Measurements from ENCODE around the gene PRELP.

Gene PRELP

GRCh38 chr1:203475012-203475981, at the start of gene PRELP:
TSS of gene PRELP (plus strand) at chr1:203475806. CDS start at chr1:203483185, 7,379 bp downstream.
- H3K4me1 ChIP-seq (ENCODE audit: insufficient read depth, insufficient read length) = peaks cover 6% of the 10 kb centered on the region
- TF ChIP-seq SUZ12 (IDR thresholded peaks at IDR 0.05; ENCODE audit: extremely low read depth, insufficient read depth, insufficient read length) (no peak), ZNF274 (IDR thresholded peaks at IDR 0.05; ENCODE audit: low read depth, low read length) (no peak), YY1 (IDR thresholded peaks at IDR 0.05; ENCODE audit: insufficient read depth, insufficient read length) (no peak)
- no peaks in the 10 kb centered on the region for H3K36me3 ChIP-seq (ENCODE audit: insufficient read depth, insufficient read length, low read length)
- DNase-seq (ENCODE audit: low read depth, low spot score) = peak; percentile 63
- no peaks in the 10 kb centered on the region for H3K9me3 ChIP-seq (ENCODE audit: insufficient read depth, low read length)
- H3K27me3 ChIP-seq (ENCODE audit: insufficient read depth, insufficient read length) = no peaks in the 10 kb centered on the region
- H3K4me3 ChIP-seq (ENCODE audit: insufficient read length, low read depth) = no peak within 1 kb of the TSS
- peak within 1 kb of the TSS; percentile 3 for H3K9ac ChIP-seq (ENCODE audit: insufficient read length, low read depth)

- Histone ChIP-seq H3K36me3 (ENCODE audit: insufficient read depth, insufficient read length, low read length) (no peaks in the 10 kb centered on the region), H3K9ac (ENCODE audit: insufficient read length, low read depth) (no peak overlapping the region), H3K4me1 (ENCODE audit: insufficient read depth, insufficient read length) (peaks cover 4% of the 10 kb centered on the region), H3K9me3 (ENCODE audit: insufficient read depth, low read length) (no peaks in the 10 kb centered on the region), H3K27me3 (ENCODE audit: insufficient read depth, insufficient read length) (no peaks in the 10 kb centered on the region), H3K4me3 (ENCODE audit: insufficient read length, low read depth) (no peak overlapping the region)
- no peak for DNase-seq (ENCODE audit: low read depth, low spot score)
- TF ChIP-seq YY1 (IDR thresholded peaks at IDR 0.05; ENCODE audit: insufficient read depth, insufficient read length) (no peak), ZNF274 (IDR thresholded peaks at IDR 0.05; ENCODE audit: low read depth, low read length) (no peak), SUZ12 (IDR thresholded peaks at IDR 0.05; ENCODE audit: extremely low read depth, insufficient read depth, insufficient read length) (no peak)
Measured at GRCh38 chr1:203426366-203426765, 49.2 kb upstream of the PRELP start.

- no peak overlapping the region for H3K4me3 ChIP-seq (ENCODE audit: insufficient read length, low read depth)
- no peaks in the 10 kb centered on the region for H3K27me3 ChIP-seq (ENCODE audit: insufficient read depth, insufficient read length)
- TF ChIP-seq SUZ12 (IDR thresholded peaks at IDR 0.05; ENCODE audit: extremely low read depth, insufficient read depth, insufficient read length) (no peak), YY1 (IDR thresholded peaks at IDR 0.05; ENCODE audit: insufficient read depth, insufficient read length) (no peak), ZNF274 (IDR thresholded peaks at IDR 0.05; ENCODE audit: low read depth, low read length) (no peak)
- H3K4me1 ChIP-seq (ENCODE audit: insufficient read depth, insufficient read length) = peaks cover 4% of the 10 kb centered on the region
- no peak for DNase-seq (ENCODE audit: low read depth, low spot score)
- H3K36me3 ChIP-seq (ENCODE audit: insufficient read depth, insufficient read length, low read length) = no peaks in the 10 kb centered on the region
- H3K9me3 ChIP-seq (ENCODE audit: insufficient read depth, low read length) = no peaks in the 10 kb centered on the region
- H3K9ac ChIP-seq (ENCODE audit: insufficient read length, low read depth) = no peak overlapping the region
Measured at GRCh38 chr1:203426870-203427269, 48.7 kb upstream of the PRELP start.

GRCh38 chr1:203427451-203427850, 48.2 kb upstream of the PRELP start:
- TF ChIP-seq SUZ12 (IDR thresholded peaks at IDR 0.05; ENCODE audit: extremely low read depth, insufficient read depth, insufficient read length) (no peak), YY1 (IDR thresholded peaks at IDR 0.05; ENCODE audit: insufficient read depth, insufficient read length) (no peak), ZNF274 (IDR thresholded peaks at IDR 0.05; ENCODE audit: low read depth, low read length) (no peak)
- peaks cover 4% of the 10 kb centered on the region for H3K4me1 ChIP-seq (ENCODE audit: insufficient read depth, insufficient read length)
- H3K27me3 ChIP-seq (ENCODE audit: insufficient read depth, insufficient read length) = no peaks in the 10 kb centered on the region
- DNase-seq (ENCODE audit: low read depth, low spot score) = no peak
- H3K36me3 ChIP-seq (ENCODE audit: insufficient read depth, insufficient read length, low read length) = no peaks in the 10 kb centered on the region
- no peak overlapping the region for H3K9ac ChIP-seq (ENCODE audit: insufficient read length, low read depth)
- H3K4me3 ChIP-seq (ENCODE audit: insufficient read length, low read depth) = no peak overlapping the region
- no peaks in the 10 kb centered on the region for H3K9me3 ChIP-seq (ENCODE audit: insufficient read depth, low read length)

GRCh38 chr1:203428981-203429599, 46.5 kb upstream of the PRELP start:
- no peak overlapping the region for H3K9ac ChIP-seq (ENCODE audit: insufficient read length, low read depth)
- H3K4me3 ChIP-seq (ENCODE audit: insufficient read length, low read depth) = no peak overlapping the region
- no peaks in the 10 kb centered on the region for H3K36me3 ChIP-seq (ENCODE audit: insufficient read depth, insufficient read length, low read length)
- no peak for TF ChIP-seq YY1 (IDR thresholded peaks at IDR 0.05; ENCODE audit: insufficient read depth, insufficient read length)
- no peak for TF ChIP-seq ZNF274 (IDR thresholded peaks at IDR 0.05; ENCODE audit: low read depth, low read length)
- TF ChIP-seq SUZ12 (IDR thresholded peaks at IDR 0.05; ENCODE audit: extremely low read depth, insufficient read depth, insufficient read length) = no peak
- H3K27me3 ChIP-seq (ENCODE audit: insufficient read depth, insufficient read length) = no peaks in the 10 kb centered on the region
- no peaks in the 10 kb centered on the region for H3K9me3 ChIP-seq (ENCODE audit: insufficient read depth, low read length)
- no peak for DNase-seq (ENCODE audit: low read depth, low spot score)
- peaks cover 2% of the 10 kb centered on the region for H3K4me1 ChIP-seq (ENCODE audit: insufficient read depth, insufficient read length)

- H3K27me3 ChIP-seq (ENCODE audit: insufficient read depth, insufficient read length) = peaks cover 6% of the 10 kb centered on the region
- H3K9me3 ChIP-seq (ENCODE audit: insufficient read depth, low read length) = no peaks in the 10 kb centered on the region
- H3K9ac ChIP-seq (ENCODE audit: insufficient read length, low read depth) = no peak overlapping the region
- peak; percentile 33 for DNase-seq (ENCODE audit: low read depth, low spot score)
- no peak for TF ChIP-seq SUZ12 (IDR thresholded peaks at IDR 0.05; ENCODE audit: extremely low read depth, insufficient read depth, insufficient read length)
- no peak for TF ChIP-seq ZNF274 (IDR thresholded peaks at IDR 0.05; ENCODE audit: low read depth, low read length)
- TF ChIP-seq YY1 (IDR thresholded peaks at IDR 0.05; ENCODE audit: insufficient read depth, insufficient read length) = no peak
- H3K36me3 ChIP-seq (ENCODE audit: insufficient read depth, insufficient read length, low read length) = no peaks in the 10 kb centered on the region
- no peak overlapping the region for H3K4me3 ChIP-seq (ENCODE audit: insufficient read length, low read depth)
- peaks cover 8% of the 10 kb centered on the region for H3K4me1 ChIP-seq (ENCODE audit: insufficient read depth, insufficient read length)
Measured at GRCh38 chr1:203435615-203436014, 40.0 kb upstream of the PRELP start.
